ENCODE measurements around the gene SPTLC1. TPM values are rescaled to one million over a fixed set of nuclear protein-coding genes. Genes with fewer than 3 reads are reported as not detected.
"Not testable (repeated sequence)": the region's sequence is repeated elsewhere in the genome, so short reads cannot be mapped to it uniquely, and the experiment has no call there.

Gene SPTLC1
- total RNA-seq, 1 experiment from 2014 or later = 58.8 TPM

- DNase-seq (ENCODE audit: low read depth, low spot score); H3K4me1 ChIP-seq (ENCODE audit: control insufficient read depth, insufficient read depth, low read length); H3K9me3 ChIP-seq (ENCODE audit: control insufficient read depth, insufficient read depth, low read depth, low read length); H3K36me3 ChIP-seq (ENCODE audit: control insufficient read depth, insufficient read depth, low read length); H3K27ac ChIP-seq (ENCODE audit: low read length); H3K27me3 ChIP-seq (ENCODE audit: control insufficient read depth, insufficient read depth, low read length); POLR2A ChIA-PET; intact Hi-C loops (cut with micrococcal nuclease; ENCODE audit: unreplicated experiment); ATAC-seq; H3K4me3 ChIP-seq (ENCODE audit: low read depth in 2 of 2, low read length in 2 of 2); BruUV-seq (replicated peaks); in situ Hi-C loops (cut with HindIII; ENCODE audit: low pct_unique_long_range_greater_than_20kb, low sequenced_read_pairs); CTCF ChIA-PET: not testable (repeated sequence)
These were observed 9.6 kb downstream of the SPTLC1 start for GRCh38 chr9:92105446-92106225.

- CTCF ChIA-PET; in situ Hi-C loops (cut with HindIII; ENCODE audit: low pct_unique_long_range_greater_than_20kb, low sequenced_read_pairs); intact Hi-C loops (cut with micrococcal nuclease; ENCODE audit: unreplicated experiment); POLR2A ChIA-PET; H3K4me1 ChIP-seq (ENCODE audit: control insufficient read depth, insufficient read depth, low read length); H3K27ac ChIP-seq (ENCODE audit: low read length); H3K27me3 ChIP-seq (ENCODE audit: control insufficient read depth, insufficient read depth, low read length); H3K36me3 ChIP-seq (ENCODE audit: control insufficient read depth, insufficient read depth, low read length); H3K9me3 ChIP-seq (ENCODE audit: control insufficient read depth, insufficient read depth, low read depth, low read length); BruUV-seq (replicated peaks); ATAC-seq; DNase-seq (ENCODE audit: low read depth, low spot score); H3K4me3 ChIP-seq (ENCODE audit: low read depth in 2 of 2, low read length in 2 of 2): not testable (repeated sequence)
These were observed 11.6 kb downstream of the SPTLC1 start for GRCh38 chr9:92103601-92104000.

GRCh38 chr9:92100237-92100911 is 14.8 kb downstream of the SPTLC1 start:
- Histone ChIP-seq H3K9me3 (ENCODE audit: control insufficient read depth, insufficient read depth, low read depth, low read length) (no peaks in the 10 kb centered on the region), H3K27ac (ENCODE audit: low read length) (peak overlapping the region; percentile 31; the same call in 1 of the 2 replicates), H3K4me1 (ENCODE audit: control insufficient read depth, insufficient read depth, low read length) (peaks cover 13% of the 10 kb centered on the region; the same call in 1 of the 2 replicates), H3K36me3 (ENCODE audit: control insufficient read depth, insufficient read depth, low read length) (no peaks in the 10 kb centered on the region), H3K27me3 (ENCODE audit: control insufficient read depth, insufficient read depth, low read length) (no peaks in the 10 kb centered on the region), H3K4me3 (ENCODE audit: low read depth in 2 of 2, low read length in 2 of 2) (no peak overlapping the region; a peak in 1 of 4 replicates)
- intact Hi-C loops (cut with micrococcal nuclease; ENCODE audit: unreplicated experiment) = no loop called here
- in situ Hi-C loops (cut with HindIII; ENCODE audit: low pct_unique_long_range_greater_than_20kb, low sequenced_read_pairs) = no loop called here
- ChIA-PET CTCF (no interaction called here), POLR2A (interaction anchor here (0.7 kb wide), 1 partner anchor 806 kb away, joined by 3 read pairs; no protein-coding TSS in a partner anchor)
- no peak for TF ChIP-seq REST (IDR thresholded peaks at IDR 0.05; ENCODE audit: insufficient read depth in 1 of 2, low read depth in 2 of 2, low read length in 1 of 2)
- no peak for TF ChIP-seq POLR2AphosphoS5 (IDR thresholded peaks at IDR 0.05; ENCODE audit: low read depth, low read length)
- TF ChIP-seq CTCF (IDR thresholded peaks at IDR 0.05) = no peak
- TF ChIP-seq TCF7L2 (IDR thresholded peaks at IDR 0.05; ENCODE audit: low read depth, low read length) = no peak
- no peak for TF ChIP-seq SIN3A (IDR thresholded peaks at IDR 0.05; ENCODE audit: borderline replicate concordance, insufficient read depth, low read depth, low read length)
- BruUV-seq (replicated peaks) = no TSS peak
- ATAC-seq = peak; percentile 93
- DNase-seq (ENCODE audit: low read depth, low spot score) = peak; percentile 62

Measured in Panc1 (cell line).